Choroid plexus epithelial cell (primary cell): ENCODE measurements around the gene MPLKIP.

Experiments used
- DNase-seq: peaks from one replicate; pipeline ENCODE4 v3.0.0-alpha.2; 2010; ENCODE audit warnings: low read depth
- H3K4me3 ChIP-seq: 2 replicates; pipeline ENCODE4 v1.5.1; 2011; ENCODE audit warnings: low read depth, mild to moderate bottlenecking, control low read depth, low read length, moderate library complexity
- TF ChIP-seq, protein P1 (sequence below): conservative IDR thresholded peaks from 2 replicates; pipeline ENCODE4 v1.5.1; 2011; ENCODE audit warnings: low read depth, mild to moderate bottlenecking, control low read depth, inconsistent platforms, low read length, moderate library complexity

The MPLKIP gene

DNA sequence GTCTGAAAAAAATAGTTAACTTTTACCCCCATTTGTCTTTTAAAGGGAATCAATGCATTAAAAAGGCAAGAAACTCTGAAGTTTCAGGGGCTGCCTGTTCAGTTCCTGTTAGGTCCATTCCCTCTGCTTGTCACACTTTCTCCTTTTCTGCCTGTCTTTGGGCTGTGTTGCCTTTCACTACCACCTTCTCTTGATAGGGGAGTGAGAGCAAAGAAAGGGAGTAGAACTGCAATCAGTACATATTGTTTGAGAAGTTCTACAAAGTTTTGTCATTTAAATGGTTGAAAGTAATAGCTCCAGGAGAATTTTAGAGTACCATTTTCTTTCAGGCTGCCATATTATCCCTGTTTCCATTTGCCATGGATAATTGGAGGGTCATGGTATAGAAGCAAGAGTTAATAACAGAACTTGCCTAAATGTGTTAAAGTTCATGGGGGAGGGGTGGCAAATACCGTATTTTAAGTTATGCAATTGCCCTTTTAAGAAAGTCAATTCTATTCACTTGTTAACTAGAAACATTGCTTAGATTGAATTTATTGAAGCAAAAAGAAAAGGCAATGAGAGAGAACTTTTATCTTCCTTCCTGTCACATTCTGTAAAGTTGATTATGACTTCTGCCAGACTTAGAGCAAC is 38.6 kb downstream of the MPLKIP start:
- TF ChIP-seq, protein P1, sequence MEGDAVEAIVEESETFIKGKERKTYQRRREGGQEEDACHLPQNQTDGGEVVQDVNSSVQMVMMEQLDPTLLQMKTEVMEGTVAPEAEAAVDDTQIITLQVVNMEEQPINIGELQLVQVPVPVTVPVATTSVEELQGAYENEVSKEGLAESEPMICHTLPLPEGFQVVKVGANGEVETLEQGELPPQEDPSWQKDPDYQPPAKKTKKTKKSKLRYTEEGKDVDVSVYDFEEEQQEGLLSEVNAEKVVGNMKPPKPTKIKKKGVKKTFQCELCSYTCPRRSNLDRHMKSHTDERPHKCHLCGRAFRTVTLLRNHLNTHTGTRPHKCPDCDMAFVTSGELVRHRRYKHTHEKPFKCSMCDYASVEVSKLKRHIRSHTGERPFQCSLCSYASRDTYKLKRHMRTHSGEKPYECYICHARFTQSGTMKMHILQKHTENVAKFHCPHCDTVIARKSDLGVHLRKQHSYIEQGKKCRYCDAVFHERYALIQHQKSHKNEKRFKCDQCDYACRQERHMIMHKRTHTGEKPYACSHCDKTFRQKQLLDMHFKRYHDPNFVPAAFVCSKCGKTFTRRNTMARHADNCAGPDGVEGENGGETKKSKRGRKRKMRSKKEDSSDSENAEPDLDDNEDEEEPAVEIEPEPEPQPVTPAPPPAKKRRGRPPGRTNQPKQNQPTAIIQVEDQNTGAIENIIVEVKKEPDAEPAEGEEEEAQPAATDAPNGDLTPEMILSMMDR, result no peak
- no peak overlapping the region for H3K4me3 ChIP-seq

DNA sequence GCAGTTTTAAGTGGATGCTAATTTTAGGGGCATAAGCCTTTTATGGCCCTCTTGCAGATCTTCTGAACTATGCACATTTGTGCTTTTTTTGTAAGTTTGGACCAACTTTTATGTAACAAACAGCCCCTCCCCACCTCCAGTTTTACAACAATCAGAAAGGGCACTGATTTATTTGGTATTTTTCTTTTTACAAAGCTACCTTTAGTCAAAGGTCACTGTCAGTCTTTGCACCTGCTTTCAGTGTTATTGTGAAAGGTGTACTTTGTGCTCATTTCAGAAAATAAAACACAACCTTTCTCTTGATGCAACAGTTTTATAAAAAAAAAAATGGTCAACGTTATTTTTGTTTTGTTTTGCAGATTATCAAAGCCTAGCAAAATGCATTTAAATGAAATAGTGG is 39.2 kb downstream of the MPLKIP start:
- DNase-seq, result no peak
- no peak overlapping the region for H3K4me3 ChIP-seq
- TF ChIP-seq, protein P1, result no peak

More for the DNA sequence above, 38.6 kb downstream of the MPLKIP start:
- DNase-seq, result no peak

DNA sequence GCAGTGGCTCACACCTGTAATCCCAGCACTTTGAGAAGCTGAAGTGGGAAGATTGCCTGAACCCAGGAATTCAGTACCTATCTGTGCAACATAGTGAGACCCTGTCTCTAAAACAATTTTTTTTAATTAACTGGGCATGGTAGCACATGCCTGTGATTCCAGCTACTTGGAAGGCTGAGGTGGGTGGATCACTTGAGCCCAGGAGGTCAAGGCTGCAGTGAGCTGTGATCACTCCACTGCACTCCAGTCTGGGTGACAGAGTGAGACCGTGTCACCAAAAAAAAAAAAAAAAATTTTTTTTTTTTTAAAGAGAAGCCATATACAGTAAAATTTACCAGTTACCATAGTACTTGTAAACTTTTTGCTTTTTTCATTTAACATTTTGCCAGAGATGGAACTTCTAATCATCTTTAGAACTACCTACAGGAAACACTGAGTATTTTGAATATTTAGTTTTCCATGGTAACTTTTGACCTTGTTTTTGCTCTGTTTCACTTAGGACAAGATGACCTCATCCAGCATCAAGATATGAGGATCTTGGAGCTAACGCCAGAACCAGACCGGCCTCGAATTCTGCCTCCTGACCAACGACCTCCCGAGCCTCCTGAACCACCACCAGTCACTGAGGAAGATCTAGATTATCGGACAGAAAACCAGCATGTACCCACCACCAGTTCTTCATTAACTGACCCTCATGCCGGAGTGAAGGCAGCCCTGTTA is 40.6 kb downstream of the MPLKIP start:
- no peak for DNase-seq
- TF ChIP-seq, protein P1, result no peak

DNA sequence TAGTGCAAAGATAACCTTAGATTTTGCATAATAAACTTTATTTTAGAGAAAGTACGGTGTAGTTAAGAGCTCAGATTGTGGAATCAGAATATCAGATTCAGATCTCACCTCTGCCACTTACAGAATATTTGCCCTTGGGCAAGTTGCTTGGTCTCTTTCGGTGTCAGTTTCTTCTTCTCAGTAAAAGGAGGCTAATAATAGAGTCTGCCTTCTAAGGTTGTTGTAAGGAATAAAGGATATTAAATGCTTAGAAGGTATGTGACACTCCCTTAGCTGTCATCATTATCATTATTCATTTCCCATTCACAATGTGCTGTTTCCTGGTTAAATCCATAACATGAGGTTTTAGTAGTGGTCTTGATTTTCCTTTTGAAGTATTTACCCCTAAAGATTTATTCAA is 42.2 kb downstream of the MPLKIP start:
- H3K4me3 ChIP-seq, result no peak overlapping the region
- TF ChIP-seq, protein P1, result no peak
- DNase-seq, result no peak

More for the DNA sequence above, 40.6 kb downstream of the MPLKIP start:
- H3K4me3 ChIP-seq, result no peak overlapping the region

DNA sequence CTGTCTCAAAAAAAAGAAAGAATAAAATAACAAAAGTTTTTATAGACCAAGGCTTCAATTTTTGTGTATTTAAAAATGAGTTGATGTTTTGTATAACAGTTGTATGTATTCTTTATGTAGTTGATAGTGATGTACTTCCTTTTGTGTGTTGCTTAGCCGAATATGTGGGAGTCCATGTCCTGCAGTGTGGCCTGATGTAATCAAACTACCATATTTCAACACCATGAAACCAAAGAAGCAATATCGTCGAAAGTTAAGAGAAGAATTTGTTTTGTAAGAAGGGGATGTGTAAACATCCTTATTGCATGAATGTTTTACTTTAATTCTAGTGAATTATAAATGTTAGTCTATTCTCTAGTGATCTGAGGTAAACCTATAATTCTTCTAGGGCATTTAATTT is 56.6 kb downstream of the MPLKIP start:
- TF ChIP-seq, protein P1, result no peak
- peak; percentile 82 for DNase-seq
- H3K4me3 ChIP-seq, result no peak overlapping the region
